Bronchial epithelial cell (primary cell): ENCODE data around the gene SELENOI. TPM values are rescaled to one million over a fixed set of nuclear protein-coding genes. Genes with fewer than 3 reads are reported as not detected.

Experiments used
- total RNA-seq: library from RNA; depleted of rRNA; stranded (reverse); fragments of >200 nt; gene quantifications from 2 replicates; pipeline ENCODE4 v1.2.1, GENCODE V29; 2014

Gene SELENOI
- total RNA-seq, 1 donor from 2014 or later, result 32.6 TPM

Other genes starting within 250 kb of the SELENOI start
- under 0.01 and 0.13 TPM in 2 replicates for gene GAREM2, start 173.1 kb upstream of the SELENOI start, total RNA-seq
- gene HADHA, start 101.5 kb upstream of the SELENOI start, total RNA-seq, result 140 and 155 TPM in 2 replicates
- gene HADHB, start 101.2 kb upstream of the SELENOI start, total RNA-seq, result 105 and 135 TPM in 2 replicates
- not detected in 2 replicates for gene ADGRF3, start 646 bp downstream of the SELENOI start, total RNA-seq
- gene DRC1, start 55.8 kb downstream of the SELENOI start, total RNA-seq, result 0.38 TPM in 1 of 2 replicates, not detected in the other
- gene OTOF, start 132.0 kb downstream of the SELENOI start, total RNA-seq, result not detected in 2 replicates